DOHH2 (cell line): ENCODE measurements around the gene DOCK1.

Experiments
- EZH2phosphoT487 ChIP-seq: fragments of 200-600 bp; sonication (generic); IDR thresholded peaks from 2 replicates; pipeline ENCODE4 v1.6.1; 2017; ENCODE audit warnings: borderline replicate concordance, mild to moderate bottlenecking, antibody characterized with exemption, low read length, moderate library complexity, mixed read lengths
- TF ChIP-seq, protein P1 (sequence below): fragments of 200-600 bp; sonication (generic); IDR thresholded peaks from one replicate; pipeline ENCODE4 v1.5.1; 2014; ENCODE audit warnings: antibody characterized with exemption, mild to moderate bottlenecking, low read depth, low read length; ENCODE audit not compliant: poor library complexity, severe bottlenecking

DNA sequence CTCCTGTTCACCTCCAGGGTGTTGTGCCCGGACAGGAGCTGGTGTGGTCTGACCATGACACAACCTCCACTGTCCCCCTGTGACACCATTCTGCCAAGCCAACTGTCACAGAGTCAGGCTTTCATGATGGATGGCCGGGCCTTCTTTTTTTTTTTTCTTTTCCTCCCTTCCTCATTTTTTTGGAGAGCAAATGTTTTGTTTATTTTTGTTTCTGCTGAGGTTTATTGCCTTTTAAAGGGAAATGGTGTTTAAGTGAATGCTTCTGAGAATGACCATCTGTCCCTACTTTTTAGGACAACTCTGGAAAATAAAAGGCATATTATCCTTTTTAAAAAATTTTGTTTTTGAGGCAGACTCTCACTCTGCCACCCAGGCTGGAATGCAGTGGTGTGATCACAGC, 528.8 kb downstream of the DOCK1 start:
- TF ChIP-seq, protein P1, sequence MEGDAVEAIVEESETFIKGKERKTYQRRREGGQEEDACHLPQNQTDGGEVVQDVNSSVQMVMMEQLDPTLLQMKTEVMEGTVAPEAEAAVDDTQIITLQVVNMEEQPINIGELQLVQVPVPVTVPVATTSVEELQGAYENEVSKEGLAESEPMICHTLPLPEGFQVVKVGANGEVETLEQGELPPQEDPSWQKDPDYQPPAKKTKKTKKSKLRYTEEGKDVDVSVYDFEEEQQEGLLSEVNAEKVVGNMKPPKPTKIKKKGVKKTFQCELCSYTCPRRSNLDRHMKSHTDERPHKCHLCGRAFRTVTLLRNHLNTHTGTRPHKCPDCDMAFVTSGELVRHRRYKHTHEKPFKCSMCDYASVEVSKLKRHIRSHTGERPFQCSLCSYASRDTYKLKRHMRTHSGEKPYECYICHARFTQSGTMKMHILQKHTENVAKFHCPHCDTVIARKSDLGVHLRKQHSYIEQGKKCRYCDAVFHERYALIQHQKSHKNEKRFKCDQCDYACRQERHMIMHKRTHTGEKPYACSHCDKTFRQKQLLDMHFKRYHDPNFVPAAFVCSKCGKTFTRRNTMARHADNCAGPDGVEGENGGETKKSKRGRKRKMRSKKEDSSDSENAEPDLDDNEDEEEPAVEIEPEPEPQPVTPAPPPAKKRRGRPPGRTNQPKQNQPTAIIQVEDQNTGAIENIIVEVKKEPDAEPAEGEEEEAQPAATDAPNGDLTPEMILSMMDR, result no peak
- no peak for TF ChIP-seq EZH2phosphoT487
